GM12801 (cell line): ENCODE measurements around the gene TRPM6.

Source experiments
- CTCF ChIP-seq: IDR thresholded peaks from one replicate; pipeline ENCODE4 v1.5.1; 2011; ENCODE audit warnings: control low read depth; ENCODE audit not compliant: insufficient read length; ENCODE audit errors: extremely low read depth

The TRPM6 gene

DNA sequence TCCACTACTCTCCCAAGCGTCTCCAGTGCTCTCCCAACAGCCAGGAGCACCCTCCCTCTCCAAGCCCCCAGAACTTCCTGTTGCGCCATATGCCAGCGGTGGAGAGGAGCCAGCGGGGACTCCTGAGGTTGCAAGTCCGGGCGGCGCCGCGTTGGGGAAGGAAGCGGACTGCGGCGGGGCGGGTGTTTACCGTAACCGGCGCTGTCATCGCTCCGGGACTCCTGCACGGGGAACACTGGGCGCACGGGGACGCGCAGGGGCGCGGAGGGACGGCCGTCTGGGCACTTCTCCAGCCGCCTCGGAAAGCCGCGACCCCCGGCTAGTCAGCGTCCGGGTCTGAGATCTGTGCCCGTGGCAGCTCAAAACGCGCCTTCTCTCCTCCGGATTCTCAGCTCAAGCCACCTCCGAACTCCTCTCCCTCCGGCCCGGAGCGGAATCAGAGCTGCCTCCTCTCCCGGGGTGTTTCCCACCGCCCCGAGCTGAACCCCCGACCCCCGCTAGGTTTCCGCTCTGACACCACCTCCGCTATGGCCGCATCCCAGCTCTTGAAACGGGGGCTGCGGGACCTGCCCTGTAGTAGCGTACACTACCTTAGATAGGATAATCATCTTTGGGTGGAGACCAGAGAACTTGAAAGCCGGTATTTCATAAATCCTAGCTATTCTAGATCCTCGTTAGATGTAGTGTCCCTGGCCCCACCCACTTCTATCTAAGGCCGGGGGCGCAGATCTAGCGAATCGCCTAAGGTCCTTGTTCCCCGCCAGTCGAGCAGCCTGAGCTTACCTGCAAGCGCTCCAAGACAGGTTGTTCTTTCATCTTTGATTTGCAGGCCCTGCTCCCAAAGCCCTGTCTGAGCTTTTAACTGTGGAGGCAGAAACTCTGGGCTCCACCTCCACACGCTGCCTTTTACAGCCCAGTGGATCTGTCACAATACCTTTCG, at the start of gene TRPM6:
TRPM6 (minus strand) TSS at position 881 of the 940 bp plus-strand sequence; CDS start at position 816, 65 bp downstream.
- TF ChIP-seq CTCF, result no peak

DNA sequence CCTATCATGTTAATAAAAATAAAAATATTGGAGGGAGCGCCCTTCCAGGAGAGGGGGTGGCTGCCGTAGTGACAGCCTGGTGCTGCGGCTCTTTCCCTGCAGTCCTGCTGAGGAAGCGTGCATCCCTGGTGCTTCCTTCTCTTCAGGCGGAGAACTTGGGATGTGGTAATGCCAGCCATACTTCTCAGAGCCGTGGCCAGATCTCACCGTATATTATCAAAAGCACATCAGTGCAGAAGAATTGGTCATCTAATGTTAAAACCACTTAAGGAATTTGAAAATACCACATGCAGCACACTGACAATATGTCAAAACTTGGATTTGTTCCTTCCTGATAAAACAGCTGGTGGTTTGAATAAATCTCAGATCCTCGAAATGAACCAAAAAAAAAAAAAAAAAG, 47.3 kb upstream of the TRPM6 start:
- TF ChIP-seq CTCF, result no peak

GRCh38 chr9:74921737-74922136, 34.0 kb upstream of the TRPM6 start:
- TF ChIP-seq CTCF, result no peak

GRCh38 chr9:74920944-74921626, 33.4 kb upstream of the TRPM6 start:
- TF ChIP-seq CTCF, result no peak

GRCh38 chr9:74910036-74910435, 22.3 kb upstream of the TRPM6 start:
- no peak for TF ChIP-seq CTCF

DNA sequence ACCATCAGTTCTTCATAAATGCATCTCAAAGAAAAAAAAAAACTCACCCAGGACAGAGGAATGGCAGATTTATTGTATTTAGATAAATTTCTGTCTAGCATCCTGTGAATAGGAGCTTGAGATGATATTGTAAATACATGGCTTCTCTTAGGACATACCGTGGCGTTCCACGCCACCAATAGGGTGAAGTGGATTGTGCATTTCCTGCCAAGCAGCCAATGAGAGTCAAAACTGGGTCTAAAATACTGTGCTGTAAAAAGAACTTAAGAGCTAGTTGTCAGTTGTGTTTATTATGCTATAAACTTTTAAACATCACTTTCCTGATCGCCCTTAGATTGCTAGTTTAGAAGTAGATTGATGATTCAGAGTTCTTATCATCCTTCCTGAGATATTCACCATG, 20.9 kb upstream of the TRPM6 start:
- TF ChIP-seq CTCF, result no peak

DNA sequence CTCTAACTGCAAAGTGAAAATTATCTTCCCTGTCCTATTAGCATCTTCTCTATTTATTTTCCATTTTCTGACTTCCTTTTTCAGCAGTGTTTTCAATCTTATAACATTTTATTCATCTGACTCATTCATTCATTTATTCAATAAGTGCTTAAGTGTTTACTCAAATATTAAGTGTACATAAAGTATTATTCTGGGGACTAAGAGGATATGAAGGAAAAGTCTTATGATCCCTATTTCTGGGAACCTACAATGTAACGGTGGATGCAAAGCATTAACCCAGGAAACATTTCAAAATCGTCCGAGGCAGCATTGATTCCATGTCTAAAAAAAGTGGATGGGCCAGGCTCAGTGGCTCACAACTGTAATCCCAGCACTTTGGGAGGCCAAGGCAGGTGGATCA, 19.4 kb upstream of the TRPM6 start:
- TF ChIP-seq CTCF, result no peak
